NCI-H2107 treated with DMSO at 0.1 percent for 48 hours (cell line): ENCODE data around the gene GGN.
"Not testable (repeated sequence)": the region's sequence is repeated elsewhere in the genome, so short reads cannot be mapped to it uniquely, and the experiment has no call there.

Source experiments
- DNase-seq: peaks from one replicate; lab custom pipeline; 2025; ENCODE audit not compliant: unreplicated experiment; lab: John Stamatoyannopoulos, UW

GGN gene, protein sequence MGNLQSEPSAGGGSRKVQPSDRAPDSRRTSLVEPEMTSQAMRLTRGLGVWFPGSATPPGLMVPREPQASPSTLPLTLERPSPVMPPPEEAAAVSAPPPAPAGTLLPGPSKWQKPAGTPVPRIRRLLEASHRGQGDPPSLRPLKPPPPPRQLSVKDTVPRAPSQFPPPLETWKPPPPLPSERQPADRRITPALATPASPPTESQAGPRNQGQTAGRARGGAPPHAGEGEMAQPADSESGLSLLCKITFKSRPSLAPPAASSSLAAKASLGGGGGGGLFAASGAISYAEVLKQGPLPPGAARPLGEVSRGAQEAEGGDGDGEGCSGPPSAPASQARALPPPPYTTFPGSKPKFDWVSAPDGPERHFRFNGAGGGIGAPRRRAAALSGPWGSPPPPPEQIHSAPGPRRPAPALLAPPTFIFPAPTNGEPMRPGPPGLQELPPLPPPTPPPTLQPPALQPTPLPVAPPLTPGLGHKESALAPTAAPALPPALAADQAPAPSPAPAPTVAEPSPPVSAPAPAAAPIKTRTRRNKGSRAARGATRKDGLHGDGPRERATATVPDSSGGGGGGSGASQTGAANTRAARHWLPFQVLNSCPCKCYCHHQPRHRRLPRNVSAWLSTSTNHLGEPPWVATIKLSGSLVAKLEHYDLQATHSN

DNA sequence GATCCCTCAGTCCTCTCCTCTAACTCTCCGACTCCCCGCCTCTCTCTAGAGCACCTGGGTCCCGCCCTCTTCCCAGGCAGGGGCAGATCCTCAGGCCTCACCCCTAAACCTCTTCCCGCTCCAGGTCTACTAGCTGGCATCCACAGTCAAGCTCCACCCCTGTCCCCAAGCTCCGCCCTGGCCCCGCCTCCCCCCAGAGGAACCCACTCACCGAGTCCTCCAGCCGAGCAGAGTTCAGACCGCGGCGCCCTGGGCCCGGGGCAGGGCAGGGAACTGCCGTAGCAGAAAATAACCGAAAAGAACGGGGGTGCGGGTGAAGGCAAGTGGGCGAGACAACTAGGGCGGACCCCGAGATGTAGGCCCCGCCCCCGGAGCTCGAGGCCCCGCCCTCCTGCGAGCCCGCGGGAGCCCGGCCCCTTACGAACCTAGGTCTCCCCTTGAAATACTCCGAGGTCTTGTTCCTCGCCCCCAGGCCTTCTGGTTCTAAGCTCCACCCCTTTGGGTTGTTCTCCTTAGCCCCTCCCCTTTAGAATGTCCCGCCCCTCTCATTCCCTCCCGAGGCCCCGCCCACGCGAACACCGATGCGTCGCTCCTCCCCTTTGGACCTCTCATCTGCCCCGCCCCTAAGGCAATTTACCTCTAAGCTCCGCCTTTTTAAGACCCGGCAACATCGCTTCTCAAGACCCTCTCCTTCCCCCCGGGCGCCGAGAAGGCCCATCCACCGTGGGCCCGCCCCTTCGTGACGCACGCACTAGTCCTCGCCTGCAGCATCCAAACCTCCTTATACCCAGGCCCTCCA, at the start of gene GGN:
TSS of gene GGN (minus strand) at position 485 of the 799 bp plus-strand sequence. CDS start 773 bp downstream, outside the sequence.
- DNase-seq: peak; percentile 44

DNA sequence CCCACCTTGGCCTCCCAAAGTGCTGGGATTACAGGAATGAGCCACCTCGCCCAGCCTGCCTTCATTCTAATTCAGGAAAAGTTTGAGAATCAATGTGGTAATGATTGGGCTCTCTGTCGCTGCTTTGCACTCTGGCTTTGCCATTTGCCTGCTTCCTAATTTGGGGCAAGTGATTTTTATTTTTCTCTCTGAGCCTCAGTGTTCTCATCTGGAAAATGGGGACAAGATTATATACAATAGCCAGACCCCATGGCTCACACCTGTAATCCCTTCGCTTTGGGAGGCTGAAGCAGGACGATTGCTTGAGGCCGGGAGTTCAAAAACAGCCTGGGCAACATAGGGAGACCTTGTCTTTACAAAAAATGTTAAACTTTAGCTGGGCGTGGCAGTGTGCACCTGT, 49.5 kb upstream of the GGN start:
- DNase-seq: no peak

DNA sequence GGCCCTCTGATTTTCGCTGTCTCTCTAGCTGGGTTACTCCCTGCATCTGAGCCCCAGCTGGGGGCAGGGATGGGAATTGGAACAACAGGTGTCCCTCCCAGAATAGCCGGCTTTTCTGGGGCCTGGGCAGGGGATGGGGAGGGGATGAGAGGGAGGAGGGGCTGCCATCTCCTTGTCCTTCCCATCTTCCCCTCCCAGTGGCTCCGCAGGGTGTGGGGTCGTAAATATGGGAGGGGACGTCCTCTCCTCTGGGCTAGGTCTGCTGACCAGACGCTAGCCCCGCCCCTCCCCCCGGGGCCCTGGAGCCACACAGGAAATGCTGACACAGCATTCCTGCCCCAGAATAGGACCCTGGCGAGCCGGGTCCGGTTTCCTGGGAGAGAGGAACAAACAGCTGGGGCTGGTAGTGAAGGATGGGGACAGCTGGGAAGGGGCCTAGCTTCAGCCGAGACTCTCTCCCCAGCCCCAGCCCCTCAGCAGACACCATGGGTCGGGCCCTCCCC, 46.8 kb upstream of the GGN start:
- DNase-seq: no peak

DNA sequence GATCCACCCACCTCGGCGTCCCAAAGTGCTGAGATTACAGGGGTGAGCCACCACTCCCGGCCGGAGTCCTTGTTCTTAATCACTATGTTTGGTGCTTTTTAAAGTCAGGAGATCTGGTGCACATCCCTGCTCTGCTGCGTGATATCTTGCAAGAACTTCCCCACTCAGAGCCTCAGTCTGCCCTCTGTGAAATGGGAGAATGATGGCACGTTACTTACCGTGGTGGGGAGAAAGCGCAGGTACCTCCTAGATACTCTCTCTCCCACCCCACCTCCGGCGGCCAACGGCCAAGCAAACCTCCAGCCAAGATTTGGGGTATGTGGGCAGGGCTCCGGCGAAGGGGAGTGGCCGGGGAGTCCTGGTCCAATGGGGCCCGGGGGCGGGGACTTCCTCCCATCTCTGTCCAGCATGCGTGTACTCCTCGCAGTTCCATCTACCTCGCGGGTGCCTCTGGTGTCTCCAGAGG, 45.5 kb upstream of the GGN start, which contains the start of gene RYR1:
TSS of gene RYR1 (plus strand) at position 424 of the 466 bp plus-strand sequence. CDS start 139 bp downstream, outside the sequence.
- DNase-seq: no peak

DNA sequence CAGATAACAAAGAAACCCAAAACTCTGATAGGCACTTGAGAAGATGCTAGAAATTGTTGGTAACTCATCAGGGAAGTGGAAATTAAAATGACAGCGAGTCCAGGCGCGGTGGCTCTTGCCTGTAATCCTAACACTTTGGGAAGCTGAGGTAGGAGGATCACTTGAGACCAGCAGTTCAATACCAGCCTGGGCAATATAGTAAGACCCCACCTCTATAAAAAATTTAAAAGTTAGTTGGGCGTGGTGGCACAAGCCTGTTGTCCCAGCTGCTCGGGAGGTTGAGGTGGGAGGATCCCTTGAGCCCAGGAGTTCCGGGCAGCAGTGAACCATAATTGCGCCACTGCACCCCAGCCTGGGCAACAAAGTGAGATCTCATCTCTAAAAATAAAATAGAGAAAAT, 43.1 kb upstream of the GGN start:
- no peak for DNase-seq

DNA sequence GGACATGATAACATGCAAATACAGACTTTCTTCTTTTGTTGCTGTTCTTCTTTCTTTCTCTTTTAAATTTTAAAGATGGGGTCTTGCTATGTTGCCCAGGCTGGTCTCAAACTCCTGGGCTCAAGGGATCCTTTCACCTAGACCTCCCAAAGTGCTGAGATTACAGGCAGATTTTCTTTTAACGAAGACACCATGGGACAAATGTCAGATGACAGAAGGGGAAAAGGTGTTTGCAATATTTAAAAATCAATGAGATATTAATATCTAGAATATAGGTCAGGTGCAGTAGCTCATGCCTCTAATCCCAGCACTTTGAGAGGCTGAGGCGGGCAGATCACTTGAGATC, 42.0 kb upstream of the GGN start:
- no peak for DNase-seq

DNA sequence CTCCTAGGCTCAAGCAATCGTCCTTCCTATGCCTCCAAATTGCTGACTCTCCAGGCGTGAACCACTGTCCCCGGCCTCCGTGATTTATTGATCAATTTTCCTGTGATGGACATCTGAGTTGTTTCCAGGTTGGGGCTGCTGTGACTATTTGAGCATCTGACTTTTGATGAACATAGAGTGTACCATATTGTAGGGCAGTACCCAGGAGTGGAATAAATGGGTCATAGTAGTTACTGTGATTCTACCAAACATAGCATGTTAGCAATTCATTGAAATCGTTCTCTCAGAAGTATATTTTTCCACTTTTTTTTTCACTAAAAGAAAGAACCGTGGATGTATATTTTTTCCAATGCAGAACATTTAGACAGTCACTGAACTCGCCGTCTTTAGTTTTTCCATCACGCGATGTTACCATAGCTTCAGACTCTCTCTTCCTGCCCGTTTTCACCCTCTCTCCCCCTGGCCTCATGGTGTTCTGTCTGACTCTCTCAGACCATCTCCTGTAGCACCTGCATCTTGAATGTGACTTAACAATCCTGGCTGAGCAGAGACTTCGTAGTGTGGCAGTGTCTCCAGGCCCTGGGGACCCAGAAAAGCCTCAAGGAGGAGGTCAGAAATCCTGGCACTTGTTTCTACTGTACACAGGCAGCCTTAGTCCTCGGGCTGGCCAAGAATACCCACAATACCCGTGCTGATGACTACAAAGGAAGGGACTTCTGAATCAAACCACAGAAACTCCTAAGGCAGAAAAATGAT, 41.4 kb upstream of the GGN start:
- no peak for DNase-seq

DNA sequence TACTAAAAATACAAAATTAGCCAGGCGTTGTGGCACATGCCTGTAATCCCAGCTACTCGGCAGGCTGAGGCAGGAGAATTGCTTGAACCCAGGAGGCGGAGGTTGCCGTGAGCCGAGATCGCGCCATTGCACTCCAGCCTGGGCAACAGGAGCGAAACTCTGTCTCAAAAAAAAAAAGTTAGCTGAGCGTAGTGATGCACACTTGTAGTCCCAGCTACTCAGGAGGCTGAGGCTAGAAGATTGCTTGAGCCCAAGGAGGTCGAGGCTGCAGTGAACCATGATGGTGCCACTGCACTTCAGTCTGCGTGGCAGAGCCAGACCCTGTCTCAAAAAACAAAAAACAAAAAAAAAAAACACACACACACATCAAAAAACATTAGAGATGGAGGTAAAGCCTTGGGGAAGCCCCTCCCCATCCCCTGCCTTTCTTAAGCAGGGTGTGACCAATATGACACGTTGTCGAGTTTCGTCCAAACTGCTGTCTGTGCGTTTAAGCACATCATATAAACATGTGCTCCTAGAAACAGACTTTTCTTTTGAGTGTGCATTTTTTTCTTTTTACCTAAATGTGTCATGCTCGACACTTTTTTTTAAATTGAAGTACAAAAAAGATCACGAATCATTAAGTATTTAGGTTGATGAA, 39.3 kb upstream of the GGN start:
- not testable (repeated sequence) for DNase-seq

DNA sequence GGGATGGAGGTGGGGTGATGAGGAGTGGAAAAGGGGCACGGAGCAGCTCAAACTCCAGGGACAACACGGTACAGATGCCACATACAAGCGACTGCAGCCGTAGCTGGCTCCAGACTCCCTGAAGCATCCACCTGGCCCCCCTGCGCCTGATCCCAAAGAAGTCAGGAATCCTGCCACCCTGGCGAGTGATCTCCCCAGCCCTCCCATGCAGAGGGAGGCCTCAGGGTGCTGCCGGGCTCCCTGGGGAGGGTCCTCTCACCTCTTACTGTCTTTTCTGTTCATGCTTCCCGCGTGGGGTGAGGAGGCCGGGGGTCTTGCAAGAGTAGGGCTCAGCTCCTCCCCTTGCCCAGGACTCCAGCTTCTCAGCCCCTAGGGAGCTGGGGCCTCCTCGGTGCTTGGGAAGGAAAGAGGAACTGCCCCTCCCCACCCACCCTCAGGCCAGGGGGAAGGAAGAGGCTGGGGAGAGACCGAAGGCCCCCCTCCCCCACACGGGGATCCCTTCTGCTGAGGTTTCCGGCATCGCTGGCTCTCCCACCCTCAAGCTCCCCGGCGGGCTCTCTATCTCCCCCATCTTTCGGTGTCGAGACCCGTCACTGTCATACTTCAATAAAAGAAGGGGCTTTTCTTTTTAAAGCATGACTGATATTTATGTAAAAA, 38.1 kb upstream of the GGN start, which contains the start of gene RASGRP4:
TSS of gene RASGRP4 (minus strand) at position 410 of the 657 bp plus-strand sequence. CDS start at position 282, 128 bp downstream.
- no peak for DNase-seq

DNA sequence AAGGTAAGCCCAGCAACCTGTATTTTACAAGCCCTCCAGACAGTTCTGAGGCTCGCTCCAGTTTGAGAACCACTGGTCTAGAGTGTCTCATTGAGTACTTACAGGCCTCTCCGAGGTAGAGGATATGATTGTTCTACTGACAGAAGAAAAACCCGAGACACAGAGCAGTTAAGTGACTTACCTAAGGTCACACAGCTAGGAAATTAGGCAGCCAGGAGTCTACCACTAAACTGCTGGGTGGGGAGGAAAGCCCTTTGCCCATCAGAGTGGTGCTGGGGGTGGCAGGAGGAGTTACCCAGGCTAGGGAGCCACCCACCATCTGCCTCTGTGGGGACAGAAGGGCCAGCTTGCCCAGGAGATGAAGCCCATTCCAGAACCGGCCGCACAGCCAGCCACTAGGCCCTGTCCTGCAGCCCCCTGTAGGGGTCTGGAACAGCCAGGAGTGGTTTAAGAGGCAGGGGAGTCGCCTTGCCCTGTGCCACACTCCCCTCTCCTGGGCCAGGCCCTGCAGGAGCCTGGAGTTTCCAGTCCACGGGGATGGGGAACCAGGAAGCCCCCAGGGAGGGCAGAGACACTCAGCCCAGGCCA, 37.5 kb upstream of the GGN start:
- DNase-seq: no peak

DNA sequence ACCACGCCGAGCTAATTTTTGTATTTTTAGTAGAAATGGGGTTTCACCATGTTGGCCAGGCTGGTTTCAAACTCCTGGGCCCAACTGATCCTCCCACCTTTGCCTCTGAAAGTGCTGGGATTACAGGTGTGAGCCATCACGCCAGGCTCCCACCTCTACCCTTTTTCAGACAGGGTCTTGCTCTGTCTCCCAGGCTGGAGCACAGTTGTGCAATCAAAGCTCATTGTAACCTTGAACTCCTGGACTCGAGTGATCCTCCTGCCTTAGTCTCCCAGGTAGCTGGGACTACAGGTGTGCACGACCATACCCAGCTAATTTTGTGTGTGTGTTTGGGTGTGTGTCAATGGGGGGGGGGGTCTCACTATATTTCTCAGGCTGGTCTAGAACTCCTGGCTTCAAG, 36.4 kb upstream of the GGN start:
- no peak for DNase-seq

DNA sequence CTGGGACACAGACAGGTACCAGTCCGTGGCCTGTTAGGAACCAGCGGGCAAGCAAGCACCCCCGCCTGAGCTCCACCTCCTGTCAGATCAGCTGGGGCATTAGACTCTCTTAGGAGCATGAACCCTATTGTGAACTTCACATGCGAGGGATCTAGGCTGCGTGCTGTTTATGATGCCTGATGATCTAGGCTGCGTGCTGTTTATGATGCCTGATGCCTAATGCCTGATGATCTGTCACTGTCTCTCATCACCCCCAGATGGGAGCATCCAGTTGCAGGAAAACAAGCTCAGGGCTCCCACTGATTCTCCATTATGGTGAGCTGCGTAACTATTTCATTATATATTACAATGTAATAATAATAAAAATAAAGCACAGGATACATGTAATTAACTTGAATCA, 34.6 kb upstream of the GGN start:
- DNase-seq: no peak

DNA sequence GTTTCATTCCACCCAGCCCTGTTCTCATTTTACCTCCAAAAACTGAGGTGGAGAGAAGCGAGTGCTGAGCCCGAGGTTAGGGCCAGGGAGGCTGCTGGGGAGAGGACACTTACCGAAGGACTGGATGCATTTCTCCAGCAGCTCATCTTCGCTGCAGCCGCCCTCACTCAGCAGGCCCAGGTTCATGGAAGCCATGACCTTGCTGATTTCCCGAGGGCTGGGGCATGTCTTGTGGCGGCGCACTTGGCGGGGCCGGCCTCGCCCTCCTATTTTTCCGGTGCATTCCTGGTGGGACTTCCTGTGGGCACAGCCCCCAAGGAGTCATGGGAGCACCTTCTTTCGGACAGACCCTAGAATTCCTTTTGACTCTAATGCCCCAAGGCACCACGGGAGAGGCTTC, 34.0 kb upstream of the GGN start:
- no peak for DNase-seq

DNA sequence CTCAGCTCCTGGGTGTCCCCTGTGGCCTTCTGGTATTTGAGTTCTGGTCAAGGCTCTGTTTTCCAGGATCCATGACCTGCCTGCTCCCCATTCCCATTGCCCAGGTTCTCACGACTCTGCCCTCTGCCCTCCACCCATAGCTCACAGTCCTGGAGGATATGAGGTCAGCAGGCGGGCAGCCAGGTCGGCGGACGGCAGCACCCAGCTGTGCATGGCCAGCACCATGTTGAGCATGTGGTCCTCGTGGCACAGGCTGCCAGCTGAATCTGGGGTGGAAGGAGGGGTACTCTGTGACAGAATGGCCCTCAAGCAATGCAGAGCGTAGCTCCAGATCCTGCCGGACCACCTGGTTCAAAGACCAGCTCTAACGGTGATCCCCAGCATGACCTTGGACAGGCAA, 33.1 kb upstream of the GGN start:
- no peak for DNase-seq

DNA sequence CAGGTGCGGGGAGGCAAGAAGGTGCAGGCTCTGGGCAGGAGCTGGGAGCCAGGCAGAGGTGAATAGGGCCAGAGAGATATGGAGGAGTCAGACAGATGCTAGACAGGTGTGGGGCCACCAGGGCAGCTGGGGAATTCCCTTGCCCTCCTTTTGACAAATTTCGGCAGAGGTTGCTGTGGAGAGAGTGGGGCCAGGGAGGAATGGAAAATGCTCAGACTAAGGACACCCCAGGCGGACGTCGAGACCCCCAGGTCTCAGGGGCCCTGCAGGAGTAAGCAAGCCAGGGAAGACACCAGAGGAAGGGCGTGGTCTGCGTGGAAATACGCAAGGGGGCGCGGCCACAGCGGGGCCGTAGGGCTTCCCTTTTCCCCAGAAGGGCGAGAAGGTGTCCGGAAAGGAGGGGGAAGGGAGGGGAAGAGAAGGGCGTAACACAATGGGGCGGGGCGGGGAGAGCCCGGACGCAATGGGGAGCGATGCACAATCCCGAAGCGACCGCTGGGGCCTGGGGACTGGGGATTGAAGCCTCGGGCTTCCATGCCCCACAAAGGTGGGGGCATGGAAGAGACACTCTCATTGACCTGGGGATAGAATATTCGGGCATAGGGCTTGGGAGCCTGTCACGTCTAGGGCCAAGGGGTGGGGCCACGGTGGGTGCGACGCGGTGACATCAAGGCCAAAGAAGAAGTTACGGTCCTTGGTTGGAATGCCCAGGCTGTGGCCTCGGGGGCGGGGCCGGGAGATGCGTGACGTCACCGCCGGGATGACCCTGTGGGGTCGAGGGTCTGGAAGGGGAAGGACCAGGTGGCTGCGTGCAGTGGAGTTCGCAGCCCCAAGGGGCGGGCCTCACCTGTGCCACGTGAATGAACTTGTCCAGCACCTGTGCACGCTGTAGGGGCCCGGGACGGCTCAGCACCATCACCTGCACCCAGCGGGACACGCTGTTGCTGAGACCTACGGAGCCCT, 30.0 kb upstream of the GGN start:
- no peak for DNase-seq

DNA sequence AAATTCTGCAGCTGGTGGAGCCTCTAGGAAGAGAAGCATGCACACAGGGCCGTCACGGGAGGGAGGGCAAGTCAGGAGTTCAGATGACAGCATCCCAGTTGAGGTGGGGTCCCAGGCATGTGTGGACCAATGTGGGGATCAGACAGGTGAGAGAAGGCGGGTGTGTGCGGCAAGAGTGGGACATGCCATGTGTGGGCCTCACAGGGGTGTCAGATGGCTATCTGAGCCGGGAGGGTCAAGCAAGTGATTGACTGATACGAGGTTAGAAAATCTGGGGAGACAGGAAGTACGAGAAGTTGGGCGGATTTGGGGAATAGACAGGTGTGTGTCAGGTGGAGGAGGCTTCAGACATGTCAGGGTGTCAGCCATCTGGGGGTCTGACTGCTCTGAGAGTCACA, 29.3 kb upstream of the GGN start:
- no peak for DNase-seq

DNA sequence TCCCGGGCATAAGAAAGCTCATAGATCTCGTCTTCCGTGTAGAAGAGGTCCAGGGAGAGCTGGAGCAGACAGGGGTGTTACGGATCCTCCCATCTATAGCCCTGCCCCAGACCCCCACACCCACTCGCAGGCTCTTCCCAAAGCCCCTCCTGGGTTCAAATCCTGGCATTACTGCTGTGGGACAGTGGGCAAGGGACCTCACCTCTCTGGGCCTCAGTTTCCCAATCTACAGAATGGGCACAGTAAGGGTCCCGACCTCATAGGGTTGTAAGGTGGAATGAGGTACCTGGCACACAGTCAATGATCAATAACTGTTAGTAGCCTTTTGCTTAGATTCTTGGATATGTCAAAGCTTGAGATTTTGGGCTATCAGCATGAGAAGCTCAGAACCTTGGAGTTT, 25.6 kb upstream of the GGN start:
- DNase-seq: no peak

DNA sequence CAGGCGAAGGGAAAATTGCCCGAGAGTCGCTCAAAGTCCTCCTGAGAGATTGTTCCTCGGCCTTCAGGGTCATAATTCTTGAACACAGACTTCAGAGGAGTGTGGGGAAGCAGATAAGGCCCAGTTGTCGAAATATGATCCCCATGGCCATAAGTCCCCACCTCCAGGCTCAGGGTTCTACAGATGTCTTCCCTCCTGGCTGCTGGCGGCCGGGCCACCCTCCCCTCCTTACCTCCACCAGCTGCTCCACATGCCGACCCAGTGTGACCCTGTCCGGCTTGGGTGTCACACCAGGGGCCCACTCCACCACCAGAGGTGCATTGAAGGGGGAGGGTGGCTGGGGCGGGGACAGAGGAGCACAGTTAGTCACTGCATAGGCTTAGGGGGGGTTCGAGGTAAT, 25.1 kb upstream of the GGN start:
- DNase-seq: no peak
